HFFc6 (cell line): ENCODE measurements around the gene PARD3B. TPM values are rescaled to one million over a fixed set of nuclear protein-coding genes. Genes with fewer than 3 reads are reported as not detected.
"Not testable (repeated sequence)": the region's sequence is repeated elsewhere in the genome, so short reads cannot be mapped to it uniquely, and the experiment has no call there.

ENCODE experiments used
- DNase-seq: peaks from one replicate; pipeline ENCODE4 v3.0.0-alpha.2; 2018
- H3K27ac Mint-ChIP-seq: 2 replicates; pipeline ENCODE4 v1.8.0; 2020; ENCODE audit warnings: mild to moderate bottlenecking, mixed read lengths
- H3K27me3 Mint-ChIP-seq: 2 replicates; pipeline ENCODE4 v1.8.0; 2021; ENCODE audit warnings: mild to moderate bottlenecking, moderate library complexity, mixed read lengths; ENCODE audit not compliant: insufficient read depth
- H3K36me3 Mint-ChIP-seq: 2 replicates; pipeline ENCODE4 v1.8.0; 2021; ENCODE audit warnings: low read depth, mixed read lengths
- H3K4me1 Mint-ChIP-seq: 2 replicates; pipeline ENCODE4 v1.8.0; 2020; ENCODE audit warnings: low read depth, mixed read lengths
- H3K4me3 Mint-ChIP-seq: 2 replicates; pipeline ENCODE4 v1.8.0; 2020; ENCODE audit warnings: mild to moderate bottlenecking, moderate library complexity, mixed read lengths
- H3K9me3 Mint-ChIP-seq: 2 replicates; pipeline ENCODE4 v1.8.0; 2020; ENCODE audit warnings: mild to moderate bottlenecking, mixed read lengths
- total RNA-seq, 6 experiments: library from RNA; stranded (reverse); fragmentation: NEBNext Ultra II Directional; extraction: Animal tissue kit (Norgen Biotek cat#: 25700); gene quantifications; 2 replicates in 1 of 6; 3 replicates in 5 of 6; pipeline ENCODE4 v1.2.3, GENCODE V29; 2021
- TF ChIP-seq, protein P1 (sequence below): fragments of 200-600 bp; sonication (generic); IDR thresholded peaks from 2 replicates; pipeline ENCODE4 v1.5.0; 2021; ENCODE audit warnings: antibody characterized with exemption, mild to moderate bottlenecking

PARD3B gene
- total RNA-seq, 6 experiments from 2014 or later, result 14.0 to 22.4 (median 15.3) TPM

- TF ChIP-seq, protein P1, sequence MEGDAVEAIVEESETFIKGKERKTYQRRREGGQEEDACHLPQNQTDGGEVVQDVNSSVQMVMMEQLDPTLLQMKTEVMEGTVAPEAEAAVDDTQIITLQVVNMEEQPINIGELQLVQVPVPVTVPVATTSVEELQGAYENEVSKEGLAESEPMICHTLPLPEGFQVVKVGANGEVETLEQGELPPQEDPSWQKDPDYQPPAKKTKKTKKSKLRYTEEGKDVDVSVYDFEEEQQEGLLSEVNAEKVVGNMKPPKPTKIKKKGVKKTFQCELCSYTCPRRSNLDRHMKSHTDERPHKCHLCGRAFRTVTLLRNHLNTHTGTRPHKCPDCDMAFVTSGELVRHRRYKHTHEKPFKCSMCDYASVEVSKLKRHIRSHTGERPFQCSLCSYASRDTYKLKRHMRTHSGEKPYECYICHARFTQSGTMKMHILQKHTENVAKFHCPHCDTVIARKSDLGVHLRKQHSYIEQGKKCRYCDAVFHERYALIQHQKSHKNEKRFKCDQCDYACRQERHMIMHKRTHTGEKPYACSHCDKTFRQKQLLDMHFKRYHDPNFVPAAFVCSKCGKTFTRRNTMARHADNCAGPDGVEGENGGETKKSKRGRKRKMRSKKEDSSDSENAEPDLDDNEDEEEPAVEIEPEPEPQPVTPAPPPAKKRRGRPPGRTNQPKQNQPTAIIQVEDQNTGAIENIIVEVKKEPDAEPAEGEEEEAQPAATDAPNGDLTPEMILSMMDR, result no peak
- Mint-ChIP-seq H3K4me3 (no peak overlapping the region), H3K4me1 (no peaks in the 10 kb centered on the region), H3K36me3 (no peaks in the 10 kb centered on the region), H3K27me3 (no peaks in the 10 kb centered on the region), H3K9me3 (no peaks in the 10 kb centered on the region), H3K27ac (no peak overlapping the region)
- no peak for DNase-seq
Measured at GRCh38 chr2:205210494-205210893, 665.2 kb downstream of the PARD3B start.

- Mint-ChIP-seq H3K27me3 (no peaks in the 10 kb centered on the region), H3K27ac (no peak overlapping the region), H3K9me3 (no peaks in the 10 kb centered on the region)
Measured at GRCh38 chr2:205212357-205212756, 667.1 kb downstream of the PARD3B start.

GRCh38 chr2:205216092-205216491 is 670.8 kb downstream of the PARD3B start:
- Mint-ChIP-seq H3K36me3 (no peaks in the 10 kb centered on the region), H3K4me1 (peaks cover 8% of the 10 kb centered on the region), H3K27me3 (no peaks in the 10 kb centered on the region), H3K27ac (no peak overlapping the region), H3K9me3 (no peaks in the 10 kb centered on the region), H3K4me3 (no peak overlapping the region)
- TF ChIP-seq, protein P1, result no peak
- no peak for DNase-seq

More at GRCh38 chr2:205212357-205212756, 667.1 kb downstream of the PARD3B start:
- H3K4me3 Mint-ChIP-seq, result no peak overlapping the region
- H3K36me3 Mint-ChIP-seq, result no peaks in the 10 kb centered on the region
- no peak for DNase-seq
- no peaks in the 10 kb centered on the region for H3K4me1 Mint-ChIP-seq
- TF ChIP-seq, protein P1, result no peak

GRCh38 chr2:205216580-205216979 is 671.3 kb downstream of the PARD3B start:
- no peaks in the 10 kb centered on the region for H3K9me3 Mint-ChIP-seq
- TF ChIP-seq, protein P1, result no peak
- H3K4me3 Mint-ChIP-seq, result no peak overlapping the region
- no peak overlapping the region for H3K27ac Mint-ChIP-seq
- no peak for DNase-seq
- H3K36me3 Mint-ChIP-seq, result no peaks in the 10 kb centered on the region
- no peaks in the 10 kb centered on the region for H3K27me3 Mint-ChIP-seq
- peaks cover 8% of the 10 kb centered on the region for H3K4me1 Mint-ChIP-seq

DNA sequence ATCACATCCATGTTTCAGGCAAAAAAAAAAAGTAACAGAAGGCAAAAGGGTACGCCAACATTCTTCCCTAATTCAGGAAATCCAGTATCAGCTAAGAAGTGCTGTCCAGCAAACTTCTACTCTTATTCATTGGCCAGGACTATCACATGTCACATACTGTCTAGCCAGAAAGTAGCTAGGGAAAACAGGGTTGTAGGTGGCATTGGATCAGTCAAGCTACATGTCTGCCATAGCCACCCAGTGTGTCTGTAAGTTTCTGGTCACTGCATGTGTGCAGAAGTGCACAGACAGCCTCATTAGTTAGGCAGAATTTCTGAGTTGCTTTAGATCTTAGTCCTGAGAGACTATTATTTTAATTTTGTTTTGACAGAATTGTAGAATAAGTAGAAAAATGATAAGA is 671.7 kb downstream of the PARD3B start:
- Mint-ChIP-seq H3K27me3 (no peaks in the 10 kb centered on the region), H3K36me3 (no peaks in the 10 kb centered on the region), H3K9me3 (no peaks in the 10 kb centered on the region), H3K4me3 (no peak overlapping the region), H3K27ac (no peak overlapping the region), H3K4me1 (peaks cover 8% of the 10 kb centered on the region)
- TF ChIP-seq, protein P1, result no peak
- DNase-seq, result no peak

- H3K4me3 Mint-ChIP-seq, result no peak overlapping the region
- peaks cover 8% of the 10 kb centered on the region for H3K4me1 Mint-ChIP-seq
- TF ChIP-seq, protein P1, result no peak
- H3K27ac Mint-ChIP-seq, result peak overlapping the region; percentile 31; the same call in 1 of the 2 replicates
- H3K9me3 Mint-ChIP-seq, result no peaks in the 10 kb centered on the region
- H3K36me3 Mint-ChIP-seq, result no peaks in the 10 kb centered on the region
- peak; percentile 24 for DNase-seq
- no peaks in the 10 kb centered on the region for H3K27me3 Mint-ChIP-seq
Measured at GRCh38 chr2:205218056-205218455, 672.8 kb downstream of the PARD3B start.

DNA sequence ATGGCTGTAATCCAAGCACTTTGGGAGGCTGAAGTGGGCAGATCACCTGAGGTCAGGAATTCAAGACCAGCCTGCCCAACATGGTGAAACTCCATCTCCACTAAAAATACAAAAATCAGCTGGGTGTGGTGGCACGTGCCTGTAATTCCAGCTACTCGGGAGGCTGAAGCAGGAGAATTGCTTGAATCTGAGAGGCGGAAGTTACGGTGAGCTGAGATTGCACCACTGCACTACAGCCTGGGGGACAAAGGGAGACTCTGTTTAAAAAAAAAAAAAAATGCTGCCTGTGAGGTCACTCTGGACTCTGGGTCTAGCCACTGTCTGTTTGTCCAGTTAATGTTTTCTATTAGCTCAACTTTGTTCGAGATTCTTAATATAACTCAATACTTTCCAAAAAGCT is 673.5 kb downstream of the PARD3B start:
- H3K27me3 Mint-ChIP-seq, result not testable (repeated sequence)

More for the DNA sequence above, 673.5 kb downstream of the PARD3B start:
- H3K36me3 Mint-ChIP-seq, DNase-seq, H3K4me3 Mint-ChIP-seq, H3K4me1 Mint-ChIP-seq, H3K9me3 Mint-ChIP-seq, H3K27ac Mint-ChIP-seq: not testable (repeated sequence)
